ENCODE results near the gene EHD1.

The EHD1 gene

DNA sequence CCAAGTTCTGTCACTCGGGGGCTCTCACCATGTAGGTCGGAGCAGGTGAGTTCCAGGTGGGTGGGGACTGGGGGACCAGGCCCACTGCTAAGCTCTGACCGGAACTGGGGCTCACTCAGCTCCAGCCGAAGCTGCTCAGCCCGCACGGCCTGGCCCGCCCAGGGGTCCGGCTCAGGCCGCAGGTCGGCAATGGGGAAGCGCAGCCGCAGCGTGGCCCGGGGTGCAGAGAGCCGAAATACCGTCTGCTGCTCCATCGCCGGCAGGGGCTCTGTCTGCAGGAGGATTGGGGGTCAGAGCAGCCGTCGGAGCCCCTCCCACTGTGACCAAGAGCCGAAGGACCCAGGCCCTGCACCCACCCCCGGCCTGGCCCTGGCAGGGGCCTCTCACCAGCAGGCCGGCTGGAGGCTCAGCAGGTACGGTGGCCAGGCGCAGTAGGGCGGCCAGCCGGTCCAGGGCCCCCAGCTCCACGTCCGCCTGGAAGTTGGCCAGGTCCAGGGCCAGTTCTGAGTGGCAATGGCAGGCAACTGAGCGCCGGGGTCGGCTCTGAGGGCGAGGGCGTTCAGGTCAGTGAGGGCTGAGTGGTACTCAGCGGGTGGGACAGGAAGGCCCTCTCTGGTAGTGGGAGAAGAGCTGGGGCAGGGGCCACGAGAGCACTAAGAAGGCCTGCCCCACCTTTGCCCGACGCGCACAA is 31.4 kb upstream of the EHD1 start:
- no peak for FAIRE-seq

DNA sequence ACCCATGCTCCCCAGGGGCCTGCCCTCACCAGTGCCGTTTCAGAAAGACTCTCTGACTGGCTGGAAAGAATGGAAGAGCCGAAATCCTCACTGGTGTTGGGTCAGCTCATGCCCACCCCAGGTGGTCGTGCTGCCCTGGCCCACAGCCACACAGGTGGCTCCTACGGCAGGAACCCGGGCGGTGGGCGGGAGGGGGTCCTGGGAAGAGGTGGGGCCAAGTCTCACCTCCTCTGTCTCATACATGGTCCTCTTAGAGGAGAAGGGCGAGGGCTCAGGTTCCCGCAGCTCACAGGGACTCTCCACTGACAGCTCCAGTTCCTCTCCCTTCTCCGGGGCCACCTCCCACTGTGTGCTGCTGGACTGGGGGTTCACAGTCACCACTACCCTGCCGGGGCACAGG is 30.3 kb upstream of the EHD1 start:
- no peak for FAIRE-seq

DNA sequence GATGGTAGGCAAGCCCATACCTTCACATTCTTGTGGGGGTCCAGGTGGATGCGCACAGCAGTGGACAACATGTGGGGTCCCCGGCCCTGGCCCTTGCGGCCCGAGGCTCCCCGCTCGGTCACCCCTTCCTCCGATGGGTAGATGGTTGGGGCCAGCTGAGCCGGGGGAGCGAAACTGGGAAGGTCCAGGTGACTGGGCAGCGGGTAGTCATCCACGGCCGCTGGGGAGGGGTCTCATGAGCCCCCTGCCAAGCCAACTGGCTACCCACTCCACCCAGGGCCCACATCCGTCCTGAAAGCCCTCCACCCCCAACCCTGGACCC is 27.9 kb upstream of the EHD1 start:
- FAIRE-seq = no peak

DNA sequence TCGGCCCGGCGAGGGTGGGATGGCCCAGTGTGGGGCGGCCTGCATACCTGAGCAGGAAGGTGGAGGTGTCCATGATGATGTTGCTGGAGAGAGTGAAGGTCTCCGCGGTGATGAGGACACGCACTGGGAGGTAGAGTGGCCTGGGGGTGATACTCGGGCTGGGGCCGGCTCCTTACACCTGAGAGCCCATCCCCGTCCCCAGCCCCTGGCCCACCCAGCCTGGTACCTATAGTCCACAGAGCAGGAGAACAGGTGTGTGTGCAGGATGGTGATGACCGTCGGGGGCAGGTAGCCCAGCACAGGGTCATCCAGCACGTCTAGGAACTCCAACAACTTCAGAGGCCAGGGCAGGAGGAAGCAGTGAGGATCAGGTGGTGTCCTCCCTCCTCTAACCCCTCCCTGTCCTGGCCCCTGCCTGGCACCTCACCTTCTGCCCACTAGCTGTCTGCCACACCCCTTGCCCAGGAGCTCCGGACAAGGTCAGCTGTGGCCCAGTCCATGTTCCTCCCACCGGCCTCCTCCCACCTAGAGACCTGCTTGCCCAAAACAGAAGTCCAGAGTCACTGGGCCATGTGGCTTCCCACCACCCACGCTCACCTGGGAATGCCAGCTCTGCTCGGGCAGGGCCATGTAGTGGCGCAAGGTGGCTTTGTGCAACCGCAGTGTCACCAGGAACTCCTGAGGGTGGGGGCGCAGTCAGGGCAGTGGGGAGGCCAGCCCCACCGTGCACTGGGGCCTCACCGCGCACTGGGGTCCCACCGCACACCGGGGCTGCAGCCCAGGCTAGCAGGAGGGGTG is 27.3 kb upstream of the EHD1 start:
- no peak for FAIRE-seq

DNA sequence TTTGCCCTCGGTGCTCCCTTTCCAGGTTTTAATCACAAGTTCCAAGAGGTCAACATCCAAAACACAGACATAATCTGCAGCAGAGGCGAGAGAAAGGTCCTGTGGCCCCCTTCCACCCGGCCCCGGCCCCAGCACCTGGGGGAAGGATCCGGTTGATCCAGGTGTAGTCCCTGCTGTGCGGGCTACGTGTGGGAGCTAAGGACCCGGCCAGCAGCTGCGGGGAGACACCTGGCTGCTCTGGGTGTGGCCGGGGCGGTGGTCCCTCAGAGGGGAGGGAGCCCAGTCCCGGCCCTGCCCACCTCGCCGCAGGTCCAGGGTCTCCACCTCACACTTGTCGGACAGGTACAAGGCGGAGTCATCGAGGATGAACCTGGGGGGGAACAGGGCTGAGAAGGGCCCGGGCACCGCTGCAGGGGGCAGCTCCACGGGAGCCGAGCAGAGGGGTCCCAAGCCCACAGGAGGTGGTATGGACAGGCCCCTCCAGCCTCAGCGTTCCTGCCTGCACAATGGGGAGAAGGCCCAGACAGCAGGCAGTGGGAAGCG is 24.9 kb upstream of the EHD1 start:
- no peak for FAIRE-seq

DNA sequence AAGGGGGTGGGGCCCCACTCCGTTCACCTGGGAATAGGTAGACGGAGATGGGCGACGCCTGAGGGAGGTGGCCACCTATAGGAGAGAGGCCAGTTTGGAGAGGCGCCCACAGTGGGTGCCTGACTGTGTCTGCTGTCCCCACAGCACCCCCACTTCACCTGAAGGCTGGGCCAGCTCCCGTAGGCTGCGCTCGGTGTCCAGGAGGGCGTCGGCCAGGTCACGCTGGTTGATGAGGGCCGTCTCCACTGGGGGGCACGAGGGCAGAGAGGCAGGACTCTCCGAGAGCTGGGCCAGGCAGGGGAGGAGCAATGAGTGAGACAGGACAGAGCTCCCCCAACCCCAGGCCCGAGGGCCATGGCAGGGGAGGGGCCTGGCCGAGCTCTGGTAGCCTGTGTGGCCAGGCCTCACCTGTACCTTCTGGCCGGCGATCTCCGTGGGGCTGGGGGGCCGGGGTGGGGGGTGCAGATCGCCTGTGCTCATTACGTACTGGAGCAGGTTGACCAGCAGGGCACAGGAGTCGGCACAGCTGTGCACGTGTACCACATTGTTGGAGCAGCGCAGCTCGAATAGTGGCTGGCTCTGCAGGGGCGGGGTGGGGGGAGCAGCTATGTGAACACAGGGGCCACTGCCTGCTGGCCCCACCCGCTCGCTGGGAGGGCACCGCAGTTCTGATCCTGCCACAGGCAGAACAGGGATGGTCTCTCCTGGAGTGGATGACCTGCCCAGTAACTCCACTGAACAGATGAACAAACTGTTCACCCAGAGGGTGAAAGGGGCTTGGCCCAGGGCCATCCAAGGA is 23.9 kb upstream of the EHD1 start:
- no peak for FAIRE-seq

DNA sequence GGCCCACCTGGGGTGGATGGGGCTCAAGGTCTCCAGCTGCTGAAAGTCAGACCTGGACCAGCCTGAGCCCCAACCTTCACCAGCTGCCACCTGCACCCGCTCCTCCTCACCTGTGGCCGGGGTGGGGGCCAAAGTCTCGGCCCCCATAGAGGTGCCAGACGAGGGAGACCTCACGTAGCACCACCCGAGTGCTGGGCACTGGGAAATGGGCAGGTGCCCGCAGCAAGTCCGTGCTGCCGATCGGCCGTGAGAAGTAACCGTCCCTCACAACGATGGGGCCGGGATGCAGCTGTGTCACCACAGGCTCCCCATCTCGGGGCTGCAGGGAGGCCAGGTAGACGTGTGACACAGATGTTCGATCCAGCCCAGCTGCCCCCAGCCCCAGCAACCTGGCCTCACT is 22.4 kb upstream of the EHD1 start:
- FAIRE-seq = no peak

DNA sequence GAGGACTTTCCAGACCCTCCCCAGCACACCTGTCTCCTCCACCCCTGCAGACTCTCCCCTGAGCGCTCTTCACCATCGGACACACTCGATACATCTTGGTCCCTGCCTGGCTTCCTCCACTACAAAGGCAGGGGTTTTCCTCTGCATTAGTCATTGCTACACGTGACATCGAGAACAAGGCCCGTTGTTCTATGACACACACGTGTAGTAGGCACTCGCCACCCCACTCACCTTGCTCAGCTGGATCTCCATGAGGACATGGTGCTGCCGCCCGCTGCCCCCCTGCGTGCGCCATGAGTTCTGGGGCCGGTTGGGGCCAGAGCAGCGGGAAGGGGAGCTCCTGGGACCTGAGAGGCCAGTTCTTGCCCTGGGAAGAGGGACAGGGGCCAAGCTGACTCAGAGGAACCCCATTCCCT is 21.9 kb upstream of the EHD1 start:
- no peak for FAIRE-seq

DNA sequence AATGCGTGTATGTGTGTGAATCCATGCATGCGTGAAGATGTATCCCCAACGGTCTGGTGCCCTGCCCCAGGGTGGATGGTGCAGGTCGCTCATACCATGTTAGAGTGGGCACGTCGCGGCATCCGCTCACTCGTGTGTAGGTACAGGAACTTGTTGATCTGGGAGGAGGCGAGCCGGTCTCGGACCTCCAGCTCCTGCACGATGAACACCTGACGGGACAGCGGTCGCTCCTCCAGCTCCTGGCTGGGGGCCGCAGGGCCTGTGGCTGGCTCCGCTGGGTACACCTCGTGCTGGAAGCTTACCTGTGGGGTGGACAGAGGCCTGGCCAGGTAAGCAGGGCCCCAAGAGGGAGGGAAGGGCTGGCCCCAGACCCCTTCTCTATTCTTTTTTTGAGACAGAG is 20.1 kb upstream of the EHD1 start:
- no peak for FAIRE-seq

DNA sequence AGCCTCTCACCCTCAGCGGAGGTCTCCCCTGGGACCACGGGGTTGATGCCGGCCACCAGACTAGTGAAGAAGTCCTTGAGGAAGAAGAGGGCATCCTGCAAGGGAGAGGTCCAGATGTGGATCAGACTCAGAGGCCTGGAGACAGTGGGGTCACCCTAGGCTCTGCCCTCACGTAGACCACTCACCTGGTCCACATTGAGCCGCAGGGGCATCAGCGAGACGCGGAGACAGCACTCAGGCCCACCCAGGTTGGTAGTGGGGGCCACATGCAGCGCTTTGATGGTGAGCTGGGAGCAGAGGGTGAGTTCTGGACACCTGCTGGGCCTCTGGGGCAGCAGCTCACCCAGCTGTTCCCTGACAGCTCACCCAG is 19.6 kb upstream of the EHD1 start:
- no peak for FAIRE-seq

DNA sequence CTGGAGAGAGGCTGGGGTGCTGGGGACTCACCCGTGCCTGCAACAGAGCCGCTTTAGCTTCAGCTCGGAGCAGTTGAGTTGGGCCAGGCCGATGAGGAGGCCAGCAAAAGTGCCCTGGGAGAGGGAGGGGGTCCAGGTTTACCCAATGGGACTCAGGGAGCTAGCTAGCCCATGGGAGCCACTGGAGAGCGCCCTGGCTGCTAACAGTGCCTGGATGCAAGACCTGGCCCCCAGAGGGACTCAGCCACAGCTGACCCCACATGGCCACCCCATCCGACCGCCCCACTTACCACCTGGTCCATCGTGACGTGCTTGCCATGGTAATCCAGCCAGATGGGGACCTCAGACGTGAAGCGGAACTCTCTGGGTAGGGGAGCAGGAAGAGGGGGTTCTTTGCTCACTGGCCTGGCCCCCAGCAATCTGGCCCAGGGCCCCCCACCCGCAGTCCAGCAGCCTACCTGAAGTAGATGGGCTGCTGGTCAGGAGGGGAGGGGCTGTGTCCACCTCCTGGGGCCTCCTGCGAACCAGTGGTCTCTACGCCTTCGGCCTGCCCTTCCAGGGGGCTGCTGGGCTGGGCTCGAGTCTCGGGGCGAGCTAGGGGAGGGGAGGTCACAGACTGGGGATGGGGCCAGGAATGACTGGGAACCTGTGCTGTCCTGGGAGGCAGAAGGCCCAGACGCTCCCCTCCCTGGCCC is 19.1 kb upstream of the EHD1 start:
- no peak for FAIRE-seq

DNA sequence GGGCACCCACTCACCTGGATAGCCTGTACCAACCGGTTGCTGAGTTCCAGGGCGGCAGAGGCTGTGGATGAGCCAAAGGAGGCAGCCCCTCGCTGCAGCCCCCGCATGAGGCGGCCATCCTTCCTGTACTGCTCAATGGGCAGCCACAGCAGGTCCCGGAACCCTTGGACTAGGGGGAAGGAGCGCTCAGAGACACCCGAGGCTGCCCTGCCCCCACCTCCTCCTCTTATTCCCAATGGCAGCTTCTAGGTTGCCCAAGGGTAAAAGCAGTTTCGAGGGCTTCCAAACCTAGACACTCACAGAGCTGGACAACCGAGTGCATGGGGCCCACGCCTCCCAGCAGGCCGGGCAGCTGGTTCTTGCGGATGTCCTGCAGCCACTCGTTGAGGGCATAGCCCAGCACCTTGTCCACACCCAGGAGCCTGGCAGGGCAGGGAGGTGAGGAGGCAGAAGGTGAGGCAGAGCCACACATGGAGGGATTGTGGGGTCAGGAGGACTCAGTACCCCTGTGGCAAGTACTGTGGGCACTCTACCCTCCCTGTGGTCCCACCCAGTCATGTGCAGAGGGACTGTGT is 18.1 kb upstream of the EHD1 start:
- FAIRE-seq = no peak

DNA sequence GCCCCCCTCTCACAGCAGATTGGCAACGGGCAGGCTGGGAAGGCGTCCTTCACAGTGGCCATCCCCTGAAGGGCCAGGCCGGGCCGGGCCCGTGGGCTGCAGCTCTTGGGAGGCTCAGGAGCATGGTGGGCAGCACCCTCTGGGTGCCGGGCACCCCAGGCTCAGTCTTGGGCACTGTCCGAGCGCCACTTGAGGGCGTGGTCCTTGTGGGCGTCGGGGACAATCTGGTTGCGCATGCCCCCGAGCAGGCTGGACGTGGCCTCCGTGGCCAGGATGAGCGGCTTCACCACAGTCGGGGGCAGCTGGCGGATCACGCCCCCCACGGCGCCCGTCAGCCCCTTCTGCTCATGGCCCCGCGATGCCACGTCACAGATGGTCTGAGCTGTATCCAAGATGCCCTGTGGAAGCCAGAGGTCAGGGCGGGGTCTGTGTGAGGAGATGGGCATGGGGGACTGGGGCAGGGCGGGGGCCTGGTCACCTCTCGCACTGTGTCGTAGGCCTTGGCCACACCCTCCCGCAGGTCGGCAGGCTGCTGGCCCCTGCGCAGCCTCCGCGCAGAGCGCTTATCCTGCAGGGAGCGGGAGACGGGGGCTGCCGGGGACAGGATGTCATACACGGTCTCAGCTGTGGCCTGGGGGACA is 16.5 kb upstream of the EHD1 start:
- no peak for FAIRE-seq

DNA sequence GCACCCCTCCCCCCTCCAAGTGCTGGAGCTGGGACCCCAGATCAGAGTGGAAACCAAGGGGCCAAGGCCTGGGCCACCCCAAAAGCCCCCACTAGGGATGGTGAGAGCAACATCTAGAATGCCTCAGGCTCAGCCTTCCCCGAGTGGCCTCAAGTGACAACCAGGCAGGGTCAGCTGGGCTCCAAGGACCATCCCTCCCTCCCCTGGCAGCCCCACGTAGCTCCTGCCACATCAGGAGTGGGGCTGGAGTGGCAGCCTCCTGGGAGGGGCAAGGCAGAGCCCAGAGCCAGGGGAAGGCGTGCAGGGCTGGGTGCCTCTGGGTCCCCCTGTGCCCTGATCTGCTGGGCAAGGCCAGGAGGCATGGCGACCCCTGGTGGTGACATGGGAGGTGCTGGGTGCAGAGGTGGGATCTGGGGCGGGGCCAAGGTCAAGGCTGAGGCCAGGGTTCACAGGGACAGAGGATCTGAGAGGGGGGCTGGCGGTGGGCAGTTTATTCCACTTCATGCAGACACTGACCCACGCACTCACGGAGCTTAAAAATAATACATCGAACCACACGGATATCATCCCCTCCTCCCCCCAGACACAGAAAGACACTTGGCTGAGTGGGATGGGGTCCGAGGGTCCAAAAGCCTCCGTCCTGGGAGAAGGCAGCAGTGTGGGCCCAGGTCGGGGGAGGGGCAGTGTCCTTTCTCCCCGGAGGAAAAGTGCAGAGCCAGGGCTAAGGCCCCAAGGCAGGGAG is 15.8 kb upstream of the EHD1 start:
- no peak for FAIRE-seq

DNA sequence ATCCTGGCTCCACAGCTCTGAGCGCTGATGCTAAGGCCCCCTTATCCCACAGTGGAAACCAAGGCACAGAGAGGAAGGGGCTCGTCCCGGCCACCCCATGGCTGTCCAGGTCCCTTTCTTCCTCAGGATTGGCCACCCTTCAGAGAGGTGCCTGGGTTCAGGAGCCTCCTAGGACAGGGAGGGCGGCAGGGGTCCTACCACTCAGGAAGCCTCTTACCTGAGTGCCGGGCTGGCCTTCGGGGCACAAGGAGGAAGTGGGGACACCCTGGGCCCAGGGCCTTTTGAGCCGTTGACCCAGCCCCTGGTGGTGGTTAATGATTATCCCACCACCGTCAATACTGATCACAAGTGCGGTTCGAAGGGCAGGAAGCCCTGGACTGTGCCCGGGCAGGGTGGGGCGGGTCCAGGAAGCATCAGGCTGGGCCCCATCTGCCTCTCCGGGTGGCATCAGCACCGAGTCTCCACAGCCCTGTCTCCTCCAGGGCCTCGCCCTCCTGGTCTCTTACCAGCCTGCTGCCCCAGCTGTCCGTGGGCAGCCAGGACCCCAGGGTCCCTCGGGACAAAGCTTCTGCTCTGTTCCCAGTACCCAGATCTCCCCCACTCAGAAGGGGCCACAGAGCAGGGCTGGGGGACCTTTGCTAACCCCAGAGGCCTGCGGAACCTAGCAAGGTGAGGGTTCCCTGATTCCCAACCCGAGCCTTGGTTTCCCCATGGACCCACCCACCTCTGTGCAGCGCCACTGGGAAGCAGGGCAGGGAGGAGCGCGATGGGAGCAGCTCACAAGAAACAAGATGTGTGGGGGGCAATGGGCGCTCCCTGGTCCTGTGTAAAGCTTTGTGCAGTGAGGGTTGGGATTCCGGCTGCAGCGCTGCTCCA is 15.0 kb upstream of the EHD1 start:
- no peak for FAIRE-seq

DNA sequence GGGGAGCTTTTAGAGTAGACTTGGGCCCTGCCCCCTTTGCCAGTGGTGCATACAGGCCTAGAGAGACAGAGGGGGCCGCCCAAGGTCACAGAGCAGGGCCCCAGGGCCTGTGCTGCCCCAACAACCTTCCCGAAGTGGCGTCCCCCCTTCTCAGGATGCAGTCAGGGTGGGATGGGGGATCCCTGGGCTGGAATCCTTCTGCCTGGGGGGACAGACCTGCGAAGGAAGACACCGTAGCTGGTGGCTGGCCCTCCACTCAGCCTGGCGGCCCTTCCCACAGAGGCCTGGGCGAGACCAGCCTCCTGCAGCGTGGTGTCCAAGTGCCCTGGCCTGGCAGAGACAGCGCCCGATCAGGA is 14.4 kb upstream of the EHD1 start:
- no peak for FAIRE-seq

DNA sequence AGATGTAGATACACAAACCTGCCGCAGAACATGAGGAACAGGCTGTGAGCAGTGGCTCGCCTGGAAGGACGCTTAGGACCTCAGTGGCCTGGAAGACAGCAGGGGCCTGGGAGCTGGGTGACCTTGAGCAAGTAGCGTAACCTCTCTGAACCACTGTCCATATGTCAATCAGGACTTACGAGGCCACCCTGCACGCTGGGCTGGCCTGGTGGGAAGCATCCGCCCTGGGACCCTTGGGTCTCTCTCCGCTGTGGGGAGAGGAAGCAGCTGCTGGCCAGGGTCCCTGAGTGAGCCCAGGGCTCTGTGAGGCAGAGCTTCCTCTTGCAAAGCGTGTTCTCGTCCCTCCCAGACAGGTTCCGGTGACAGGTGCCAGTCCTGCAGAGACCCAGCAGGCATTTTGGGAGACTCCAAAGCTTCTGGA is 14.0 kb upstream of the EHD1 start:
- FAIRE-seq = no peak

DNA sequence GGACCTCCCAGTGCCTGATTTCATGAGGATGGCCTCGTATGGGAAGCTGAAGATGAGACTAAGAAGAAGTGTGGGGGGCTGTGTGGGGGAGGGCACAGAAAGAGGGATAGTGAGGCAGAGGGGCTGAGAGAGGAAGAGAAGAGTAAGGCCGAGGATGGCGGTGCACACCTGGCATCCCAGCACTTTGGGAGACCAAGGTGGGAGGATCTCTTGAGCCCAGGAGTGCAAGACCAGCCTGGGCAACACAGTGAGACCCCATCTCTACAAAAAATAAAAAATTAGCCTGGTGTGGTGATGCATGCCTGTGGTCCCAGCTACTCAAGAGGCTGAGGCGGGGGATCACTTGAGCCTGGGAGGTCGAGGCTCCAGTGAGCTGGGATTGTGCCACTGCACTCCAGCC is 13.5 kb upstream of the EHD1 start:
- no peak for FAIRE-seq

DNA sequence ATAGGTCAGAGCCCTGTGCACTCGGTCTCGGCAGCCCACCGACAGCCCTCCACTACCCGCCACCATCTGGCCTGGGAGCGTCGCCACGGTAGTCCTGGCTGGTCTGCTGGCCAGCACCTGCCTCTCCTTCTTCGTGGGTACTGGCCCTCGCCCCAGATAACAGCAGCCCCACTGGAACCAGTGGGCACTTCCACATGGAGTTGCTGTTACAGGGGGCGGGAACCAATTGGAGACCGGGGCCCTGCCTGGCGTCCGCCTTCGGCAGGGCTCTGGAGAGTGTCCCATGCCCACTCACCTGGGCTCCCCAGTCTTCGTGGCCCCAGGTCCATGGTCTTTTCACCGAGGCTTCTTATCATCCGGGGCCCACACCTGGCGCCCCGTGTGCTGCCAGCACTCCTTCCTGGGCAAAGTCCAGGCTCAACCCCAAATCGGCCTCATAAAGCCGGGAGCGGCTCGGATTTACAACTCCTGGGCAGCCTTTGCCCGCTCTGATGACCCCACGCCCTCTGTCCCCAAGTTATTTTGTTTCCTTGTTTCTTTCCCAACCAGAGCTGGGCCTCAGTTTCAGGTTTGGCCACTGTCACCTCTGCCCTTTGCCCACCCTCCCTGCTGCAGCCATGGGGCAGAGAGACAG is 12.9 kb upstream of the EHD1 start:
- FAIRE-seq = no peak

DNA sequence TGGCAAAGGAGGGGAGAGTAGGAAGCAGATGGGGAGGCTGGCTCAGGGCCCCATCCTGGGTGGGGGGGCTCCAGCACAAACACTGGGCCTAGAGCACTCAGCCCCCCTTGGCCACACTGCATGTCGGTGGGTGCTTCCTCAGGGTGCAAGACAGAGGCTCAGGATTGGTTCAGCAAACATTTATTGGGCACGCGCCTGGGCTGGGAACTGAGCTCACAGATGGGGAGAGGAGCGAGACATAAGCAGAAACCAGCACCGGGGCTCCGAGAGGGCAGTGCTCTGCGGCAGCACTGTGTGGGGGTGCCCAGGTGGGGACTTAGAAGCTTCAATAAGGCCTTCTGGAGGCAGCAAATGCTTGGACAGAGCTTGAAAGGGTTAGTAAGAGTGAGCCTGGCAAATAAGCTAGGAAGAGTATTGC is 12.1 kb upstream of the EHD1 start:
- FAIRE-seq = no peak

Measured in TTC549 (cell line).